T-helper 2 cell treated with Interferon-gamma antibody and Interleukin-4, amounts not matched to agents 5 μg/mL and 100 μg/mL, for 36 hours (primary cell): ENCODE data around the gene WASF2.

Source experiments
- DNase-seq: peaks from one replicate; pipeline ENCODE4 v3.0.0; 2021; ENCODE audit warnings: low spot score
- H3K27ac Mint-ChIP-seq: one replicate; pipeline ENCODE4 v1.8.0; 2021; ENCODE audit warnings: mild to moderate bottlenecking, mixed read lengths
- H3K27me3 Mint-ChIP-seq: one replicate; pipeline ENCODE4 v1.8.0; 2021; ENCODE audit warnings: low read depth, mixed read lengths
- H3K36me3 Mint-ChIP-seq: one replicate; pipeline ENCODE4 v1.8.0; 2021; ENCODE audit warnings: low read depth, mixed read lengths
- H3K4me1 Mint-ChIP-seq: one replicate; pipeline ENCODE4 v1.8.0; 2021; ENCODE audit warnings: low read depth, mixed read lengths
- H3K4me3 Mint-ChIP-seq: one replicate; pipeline ENCODE4 v1.8.0; 2022; ENCODE audit warnings: mild to moderate bottlenecking, moderate library complexity, mixed read lengths
- H3K9me3 Mint-ChIP-seq: one replicate; pipeline ENCODE4 v1.8.0; 2021; ENCODE audit warnings: mixed read lengths

Gene WASF2

DNA sequence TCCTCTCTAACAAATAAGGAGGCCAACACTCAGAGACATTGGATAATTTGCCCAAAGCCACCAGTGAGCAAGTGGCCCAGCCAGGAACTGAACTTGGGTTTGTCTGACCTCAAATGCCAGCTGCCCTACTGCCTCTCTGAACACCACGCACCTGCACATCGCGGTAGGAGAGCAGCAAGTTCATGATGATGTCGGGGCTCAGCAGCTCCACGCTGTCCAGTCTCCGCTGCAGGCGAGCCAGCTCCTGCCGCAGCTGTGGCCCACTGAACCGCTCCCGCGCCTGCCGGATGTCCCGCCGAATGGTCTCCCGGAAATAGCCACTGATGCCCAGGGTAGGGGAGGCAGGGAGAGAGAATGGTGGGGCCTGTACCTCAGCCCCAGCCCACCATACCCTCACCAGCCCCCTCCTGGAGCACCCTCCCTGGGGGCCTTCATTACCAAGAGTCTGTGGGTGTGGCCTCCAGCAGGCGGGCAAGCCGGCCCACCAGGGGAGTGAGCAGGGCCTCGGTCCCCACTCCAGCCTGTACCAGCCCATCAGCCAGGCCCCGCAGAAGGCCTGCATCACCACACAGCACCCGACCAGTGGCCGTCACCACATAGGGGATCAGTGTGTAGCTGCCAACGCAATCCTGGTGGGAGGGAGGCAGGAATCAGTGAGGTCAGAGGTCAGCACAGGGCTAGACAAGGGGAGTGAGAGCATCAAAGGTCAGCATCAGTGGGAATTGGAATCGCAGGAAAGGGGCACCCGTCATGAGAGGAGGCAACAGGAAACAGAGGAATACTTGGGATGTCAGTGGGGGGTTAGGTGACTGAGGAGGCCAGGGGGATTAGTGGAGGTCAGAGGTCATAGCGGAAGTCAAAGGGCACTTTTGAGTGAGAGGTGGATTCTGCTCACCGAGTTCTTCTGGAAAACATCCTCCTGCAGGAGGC, 125.9 kb downstream of the WASF2 start:
- H3K27me3 Mint-ChIP-seq, result no peaks in the 10 kb centered on the region
- H3K36me3 Mint-ChIP-seq, result no peaks in the 10 kb centered on the region
- no peak overlapping the region for H3K4me3 Mint-ChIP-seq
- H3K27ac Mint-ChIP-seq, result no peak overlapping the region
- no peaks in the 10 kb centered on the region for H3K9me3 Mint-ChIP-seq
- DNase-seq, result no peak
- H3K4me1 Mint-ChIP-seq, result peaks cover 32% of the 10 kb centered on the region

DNA sequence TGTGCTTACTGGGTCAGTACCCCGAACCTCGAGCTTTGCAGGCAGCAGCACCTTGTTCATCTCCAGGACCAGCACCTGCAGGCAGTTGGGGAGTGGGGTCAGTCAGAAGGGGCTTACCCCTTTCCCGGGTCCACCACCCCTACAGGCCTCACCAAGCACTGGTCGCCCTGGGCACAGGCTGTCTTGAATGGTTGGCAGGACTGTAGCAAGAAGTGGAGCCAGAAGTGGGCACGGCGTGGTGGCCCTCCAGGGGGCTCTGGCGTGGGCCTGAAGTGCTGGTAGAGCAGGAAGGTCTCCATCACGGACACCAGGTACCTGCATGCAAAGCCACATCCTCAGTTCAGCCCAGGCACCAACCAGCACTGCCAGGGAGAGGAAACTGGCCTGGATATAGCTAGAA, 128.4 kb downstream of the WASF2 start:
- Mint-ChIP-seq H3K27me3 (no peaks in the 10 kb centered on the region), H3K27ac (no peak overlapping the region), H3K4me1 (peaks cover 29% of the 10 kb centered on the region), H3K36me3 (no peaks in the 10 kb centered on the region), H3K9me3 (no peaks in the 10 kb centered on the region), H3K4me3 (no peak overlapping the region)
- DNase-seq, result no peak

DNA sequence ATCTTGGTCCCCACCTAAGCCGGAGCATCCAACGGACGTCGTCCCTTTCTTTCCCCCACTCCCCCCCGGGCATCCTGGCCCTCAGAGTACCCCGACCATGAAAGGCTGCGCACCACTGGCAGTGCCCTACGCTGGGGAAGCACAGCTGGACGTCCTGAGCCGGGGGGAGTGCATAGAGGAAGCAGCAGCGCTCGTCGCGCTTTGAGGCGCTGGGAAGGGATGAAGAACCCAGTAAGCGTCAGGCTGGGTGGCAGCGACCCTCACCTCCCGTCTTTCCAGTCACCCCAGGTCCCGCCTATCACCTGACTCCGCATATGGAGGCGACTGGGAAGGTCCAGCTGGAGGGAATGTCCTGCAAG, 128.9 kb downstream of the WASF2 start:
- no peaks in the 10 kb centered on the region for H3K9me3 Mint-ChIP-seq
- H3K27me3 Mint-ChIP-seq, result no peaks in the 10 kb centered on the region
- no peak for DNase-seq
- no peak overlapping the region for H3K27ac Mint-ChIP-seq
- H3K36me3 Mint-ChIP-seq, result no peaks in the 10 kb centered on the region
- H3K4me3 Mint-ChIP-seq, result peak overlapping the region; percentile 74
- peaks cover 29% of the 10 kb centered on the region for H3K4me1 Mint-ChIP-seq

DNA sequence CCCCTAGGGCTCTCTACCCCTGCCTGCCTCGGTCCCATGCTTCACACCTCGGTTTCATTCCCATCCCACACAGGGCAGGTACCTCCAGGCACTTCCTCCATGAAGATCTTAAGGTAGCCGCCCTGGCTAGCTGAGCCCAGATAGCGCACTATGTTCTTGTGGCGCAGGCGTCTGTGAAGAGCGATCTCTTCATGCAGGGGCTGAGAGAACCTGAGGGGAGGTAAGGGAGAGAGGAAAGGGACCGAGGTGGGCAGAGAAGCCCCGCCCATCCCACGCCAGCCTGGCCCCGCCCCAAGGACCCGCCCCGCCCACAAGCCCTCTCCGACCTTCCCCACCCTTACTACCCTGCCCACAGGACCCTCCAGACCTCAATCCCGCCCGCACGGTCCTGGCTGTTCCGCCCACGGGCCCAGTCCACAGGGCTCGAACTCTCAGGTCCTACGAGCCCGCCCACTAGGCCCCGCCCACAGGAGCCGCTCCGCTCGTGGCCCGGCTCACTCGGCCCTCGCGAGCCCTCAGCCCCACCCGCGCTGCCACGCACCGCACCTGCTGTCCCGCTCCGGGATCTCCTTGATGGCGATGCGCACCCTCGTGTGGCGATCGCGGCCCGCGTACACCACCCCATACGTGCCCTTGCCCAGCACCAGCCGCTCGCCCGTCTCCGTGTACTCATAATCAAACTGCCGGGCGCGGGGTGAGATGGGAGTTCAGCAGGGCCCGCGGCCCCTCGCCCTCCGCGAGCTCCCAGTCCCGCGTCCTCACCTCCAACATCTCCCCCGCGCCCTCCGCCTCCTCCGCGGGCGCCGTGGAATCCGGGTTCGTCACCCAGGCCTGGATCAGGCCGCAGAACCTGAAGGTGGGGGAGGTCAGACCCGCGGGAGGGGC, 129.6 kb downstream of the WASF2 start:
- peak; percentile 36 for DNase-seq
- Mint-ChIP-seq H3K4me3 (peak overlapping the region; percentile 74), H3K27ac (peak overlapping the region; percentile 13), H3K27me3 (no peaks in the 10 kb centered on the region), H3K4me1 (peaks cover 27% of the 10 kb centered on the region), H3K36me3 (no peaks in the 10 kb centered on the region), H3K9me3 (no peaks in the 10 kb centered on the region)

DNA sequence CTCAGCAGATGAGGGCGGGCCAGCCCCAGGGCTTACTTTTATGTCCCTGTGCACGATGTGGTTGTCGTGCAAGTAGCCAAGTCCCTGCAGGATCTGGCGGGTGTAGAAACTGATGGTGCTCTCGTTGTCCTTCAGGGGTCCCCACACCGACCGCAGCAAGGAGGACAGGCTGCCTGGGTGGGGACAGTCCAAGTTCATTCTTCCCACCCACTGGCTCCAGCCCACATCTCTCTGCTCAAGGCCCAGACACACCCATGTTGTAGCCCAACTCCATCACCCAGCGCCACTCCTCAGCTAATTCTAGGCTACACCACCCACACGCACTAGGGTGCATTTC, 130.2 kb downstream of the WASF2 start:
- Mint-ChIP-seq H3K9me3 (no peaks in the 10 kb centered on the region), H3K27me3 (no peaks in the 10 kb centered on the region), H3K4me1 (peaks cover 22% of the 10 kb centered on the region), H3K4me3 (peak overlapping the region; percentile 74), H3K36me3 (no peaks in the 10 kb centered on the region), H3K27ac (peak overlapping the region; percentile 13)
- DNase-seq, result no peak

DNA sequence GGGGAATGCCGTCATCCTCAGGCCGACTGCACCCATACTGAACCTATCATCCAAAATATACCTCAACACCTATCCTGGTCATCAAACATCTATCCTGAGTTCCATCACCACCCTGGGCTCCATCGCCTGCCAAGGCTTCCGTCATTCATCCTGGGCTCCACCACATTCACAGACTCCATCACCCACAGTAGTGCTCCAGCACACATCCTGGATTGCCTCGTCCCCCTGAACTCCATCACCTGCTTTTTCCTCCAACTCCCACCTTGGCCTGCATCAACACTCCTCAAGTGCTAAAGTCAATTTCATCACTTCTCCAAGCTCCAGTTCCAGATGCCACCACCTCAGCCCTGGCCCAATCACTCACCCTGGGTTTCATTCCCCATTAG, 131.0 kb downstream of the WASF2 start:
- Mint-ChIP-seq H3K4me1 (peaks cover 20% of the 10 kb centered on the region), H3K9me3 (no peaks in the 10 kb centered on the region), H3K36me3 (no peaks in the 10 kb centered on the region), H3K4me3 (no peak overlapping the region), H3K27ac (peak overlapping the region; percentile 16), H3K27me3 (no peaks in the 10 kb centered on the region)
- DNase-seq, result no peak

DNA sequence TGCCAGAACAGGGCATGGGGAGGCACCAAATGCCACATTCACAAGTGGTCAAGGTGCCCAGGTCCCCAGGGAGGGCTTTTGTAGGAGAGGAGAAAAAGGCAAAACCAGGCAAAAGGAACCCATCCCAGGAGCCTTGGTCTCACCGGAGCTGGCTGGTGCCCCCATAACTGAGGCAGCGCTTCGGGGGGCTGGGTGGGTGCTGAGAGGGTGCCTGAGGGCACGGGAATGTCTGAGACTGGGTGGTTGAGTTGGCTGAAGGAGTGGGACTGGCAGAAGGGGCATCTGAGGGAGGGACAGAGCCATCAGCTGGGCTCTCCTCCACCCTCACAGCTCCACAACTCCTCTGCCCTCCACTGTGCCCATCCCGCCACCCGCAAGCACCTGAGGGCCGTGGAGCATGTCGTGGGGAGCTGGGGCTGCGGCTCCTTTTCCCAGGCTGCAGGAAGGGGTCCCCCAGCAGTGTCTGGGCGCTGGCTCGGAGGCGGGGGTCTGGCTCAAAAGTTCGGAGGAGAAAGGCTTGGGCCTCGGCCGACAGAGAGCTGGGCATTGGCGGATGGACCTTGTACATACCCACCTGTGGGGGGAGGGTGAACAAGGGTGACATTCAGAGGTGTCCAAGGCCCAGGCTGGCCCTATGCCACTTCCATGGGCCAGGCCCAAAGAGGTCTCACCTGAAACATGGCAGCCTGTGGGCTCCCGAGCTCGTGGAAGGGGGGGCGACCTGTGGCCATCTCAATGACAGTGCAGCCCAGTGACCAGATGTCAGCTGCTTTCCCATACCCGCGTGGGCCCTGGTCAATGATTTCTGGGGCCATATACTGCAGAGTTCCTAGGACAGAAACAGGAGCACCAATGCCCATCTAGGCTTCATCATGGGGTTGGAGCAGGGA, 131.7 kb downstream of the WASF2 start:
- Mint-ChIP-seq H3K4me1 (peaks cover 20% of the 10 kb centered on the region), H3K27me3 (no peaks in the 10 kb centered on the region), H3K27ac (no peak overlapping the region), H3K36me3 (no peaks in the 10 kb centered on the region), H3K4me3 (no peak overlapping the region), H3K9me3 (no peaks in the 10 kb centered on the region)
- DNase-seq, result no peak

DNA sequence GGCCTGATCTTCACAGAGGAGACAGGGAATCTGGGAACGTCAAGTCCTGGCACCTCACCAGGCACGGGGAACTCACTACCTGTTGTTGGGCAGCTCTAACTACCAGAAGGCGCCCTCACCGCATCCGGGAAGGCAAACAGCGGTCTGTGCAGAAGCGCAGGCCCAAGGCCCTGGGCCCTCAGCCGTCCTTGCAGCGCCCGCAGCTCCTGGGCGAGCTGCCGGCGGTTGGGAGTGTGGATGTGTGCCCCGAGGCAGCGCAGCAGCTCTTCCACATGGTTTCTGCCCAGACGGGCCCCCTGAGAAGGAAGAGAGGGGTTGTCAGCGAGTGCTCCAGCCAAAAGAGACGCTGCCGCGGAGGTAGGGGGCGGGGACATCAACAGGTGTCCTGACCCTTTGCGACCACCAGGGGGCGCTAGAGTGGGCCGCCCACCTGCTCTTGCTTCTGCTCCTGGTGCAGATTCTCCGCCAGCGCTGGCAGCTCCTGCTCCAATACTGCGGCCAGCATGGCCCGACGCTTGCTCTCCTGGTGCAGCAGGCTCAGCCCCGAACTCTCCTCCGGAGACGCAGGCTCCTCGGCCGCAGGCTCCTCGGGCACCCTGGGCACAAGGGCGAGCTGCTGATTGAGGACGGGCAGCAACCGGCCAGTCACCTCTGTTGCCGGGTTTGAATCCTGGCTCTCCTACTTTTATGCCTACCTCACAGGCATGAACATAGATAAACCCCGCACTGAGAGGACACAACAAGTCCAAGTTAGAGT, 132.5 kb downstream of the WASF2 start:
- peaks cover 20% of the 10 kb centered on the region for H3K4me1 Mint-ChIP-seq
- peak overlapping the region; percentile 75 for H3K4me3 Mint-ChIP-seq
- DNase-seq, result peak; percentile 80
- peak overlapping the region; percentile 78 for H3K27ac Mint-ChIP-seq
- no peaks in the 10 kb centered on the region for H3K9me3 Mint-ChIP-seq
- no peaks in the 10 kb centered on the region for H3K27me3 Mint-ChIP-seq
- no peaks in the 10 kb centered on the region for H3K36me3 Mint-ChIP-seq

DNA sequence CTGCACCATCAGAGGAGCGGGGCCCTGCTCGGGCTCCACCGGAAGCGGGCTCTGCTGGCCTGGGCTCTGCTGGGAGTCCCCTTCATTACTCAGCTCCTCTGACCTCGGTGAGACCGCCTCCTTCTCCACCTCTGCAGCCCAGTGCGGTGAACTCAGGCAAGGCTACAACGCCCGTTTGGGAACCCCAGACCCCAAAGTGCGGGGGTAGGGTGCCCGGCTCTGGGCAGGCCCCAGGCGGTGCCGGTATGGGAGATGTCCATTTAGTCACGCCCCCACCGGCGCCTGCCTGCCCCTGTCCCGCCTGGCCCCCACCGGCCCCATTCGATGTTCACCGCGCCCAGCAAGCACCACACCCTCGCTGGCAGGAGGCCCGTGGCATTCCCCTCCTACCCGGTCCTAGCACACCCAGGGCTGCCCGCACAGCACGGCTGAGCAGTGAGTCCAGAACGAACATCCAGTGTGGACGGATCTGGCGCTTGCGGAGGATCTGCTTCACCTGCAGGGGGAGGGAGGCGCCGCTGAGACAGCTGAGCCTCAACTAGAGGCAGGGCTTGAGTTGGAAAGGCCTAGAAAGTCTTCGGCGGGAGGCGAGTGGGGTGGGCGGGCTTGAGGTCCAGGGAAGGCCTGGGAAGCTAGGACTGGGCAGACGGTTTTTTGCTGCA, 133.2 kb downstream of the WASF2 start:
- H3K36me3 Mint-ChIP-seq, result no peaks in the 10 kb centered on the region
- H3K4me1 Mint-ChIP-seq, result peaks cover 20% of the 10 kb centered on the region
- no peaks in the 10 kb centered on the region for H3K9me3 Mint-ChIP-seq
- H3K4me3 Mint-ChIP-seq, result peak overlapping the region; percentile 75
- no peaks in the 10 kb centered on the region for H3K27me3 Mint-ChIP-seq
- DNase-seq, result no peak
- H3K27ac Mint-ChIP-seq, result peak overlapping the region; percentile 78

DNA sequence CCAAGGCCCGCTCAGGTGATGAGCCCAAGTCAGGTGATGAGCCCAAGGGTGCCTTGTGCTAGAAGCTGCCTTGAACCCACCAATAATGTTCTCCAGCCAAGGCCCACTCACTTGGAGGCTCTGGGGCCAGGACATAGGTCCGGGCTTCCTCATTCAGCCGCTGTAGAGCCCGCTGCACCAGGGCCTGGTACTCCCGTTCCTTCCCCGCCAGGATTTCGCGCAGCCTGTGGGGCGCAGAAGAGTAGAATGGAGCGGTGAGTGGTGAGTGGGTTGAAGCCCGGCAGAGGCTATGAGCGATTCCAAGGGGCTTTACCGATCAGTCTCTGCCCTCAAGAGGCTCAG, 133.7 kb downstream of the WASF2 start:
- Mint-ChIP-seq H3K4me3 (no peak overlapping the region), H3K36me3 (peaks cover 2% of the 10 kb centered on the region), H3K27ac (no peak overlapping the region), H3K9me3 (no peaks in the 10 kb centered on the region), H3K4me1 (peaks cover 20% of the 10 kb centered on the region), H3K27me3 (no peaks in the 10 kb centered on the region)
- no peak for DNase-seq

DNA sequence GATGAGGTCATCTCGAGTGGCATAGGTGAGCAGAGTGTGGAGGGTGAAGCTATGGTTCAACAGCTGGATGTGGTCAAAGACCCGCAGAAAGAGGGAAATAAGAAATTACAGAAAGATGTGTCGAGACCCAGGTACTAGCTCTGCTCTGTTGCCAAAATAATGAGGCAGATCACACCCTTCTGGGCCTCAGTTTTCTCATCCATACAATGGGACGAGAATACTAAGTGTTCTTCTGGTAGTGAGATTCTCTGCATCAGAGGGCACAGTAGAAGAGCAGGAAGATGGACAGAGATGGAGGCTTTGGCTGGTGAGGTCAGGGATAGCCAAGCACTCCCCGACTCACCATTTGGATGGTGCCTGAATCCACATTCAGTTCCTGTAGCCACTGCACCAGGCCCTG, 134.3 kb downstream of the WASF2 start:
- H3K27me3 Mint-ChIP-seq, result no peaks in the 10 kb centered on the region
- no peaks in the 10 kb centered on the region for H3K9me3 Mint-ChIP-seq
- DNase-seq, result no peak
- H3K4me1 Mint-ChIP-seq, result peaks cover 20% of the 10 kb centered on the region
- peaks cover 2% of the 10 kb centered on the region for H3K36me3 Mint-ChIP-seq
- H3K27ac Mint-ChIP-seq, result peak overlapping the region; percentile 31
- peak overlapping the region; percentile 14 for H3K4me3 Mint-ChIP-seq
